GM13977 (cell line): ENCODE data around the gene ADCY3.
A peak's percentile ranks its signal among the peaks of the same experiment; 100 is the strongest.

Experiments used
- DNase-seq: peaks from one replicate; pipeline ENCODE4 v3.0.0; 2012; ENCODE audit warnings: low spot score
- CTCF ChIP-seq: IDR thresholded peaks from 2 replicates; pipeline ENCODE4 v1.5.1; 2012; ENCODE audit warnings: mild to moderate bottlenecking, control low read depth; ENCODE audit not compliant: insufficient read depth; ENCODE audit errors: extremely low read depth, missing control alignments
- in situ Hi-C: fragments of 300-500 bp; cut with MboI; formaldehyde crosslinking; loops from one replicate; pipeline ENCODE4 v1.12.0; 2022; ENCODE audit warnings: low sequenced_read_pairs, low pct_unique_long_range_greater_than_20kb, mixed read lengths, inconsistent platforms; ENCODE audit not compliant: unreplicated experiment

The ADCY3 gene

DNA sequence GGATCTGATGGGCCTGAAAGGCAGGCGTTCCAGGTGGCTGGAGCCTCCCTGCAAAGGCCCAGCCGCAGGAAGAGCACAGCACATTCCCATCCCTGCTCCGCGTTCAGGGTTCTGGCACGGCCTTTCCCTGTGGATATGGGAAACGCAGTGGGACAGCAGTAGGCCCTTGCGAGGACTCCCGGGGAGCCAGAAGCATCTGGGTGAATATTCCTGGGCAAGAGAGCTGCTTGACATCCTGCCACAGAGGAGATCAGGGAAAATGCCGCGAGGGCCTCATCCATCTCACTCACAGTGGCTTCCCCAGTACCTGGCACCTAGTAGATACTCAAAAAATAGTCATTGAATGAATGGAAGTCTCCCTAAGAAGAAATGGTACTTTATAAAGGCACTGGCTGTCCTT lies 3.1 kb upstream of the ADCY3 start:
- in situ Hi-C loops = no loop called here
- no peak for DNase-seq
- no peak for TF ChIP-seq CTCF

- in situ Hi-C loops = no loop called here
- no peak for TF ChIP-seq CTCF
- no peak for DNase-seq
Measured at GRCh38 chr2:24922556-24922955, 2.5 kb upstream of the ADCY3 start.

DNA sequence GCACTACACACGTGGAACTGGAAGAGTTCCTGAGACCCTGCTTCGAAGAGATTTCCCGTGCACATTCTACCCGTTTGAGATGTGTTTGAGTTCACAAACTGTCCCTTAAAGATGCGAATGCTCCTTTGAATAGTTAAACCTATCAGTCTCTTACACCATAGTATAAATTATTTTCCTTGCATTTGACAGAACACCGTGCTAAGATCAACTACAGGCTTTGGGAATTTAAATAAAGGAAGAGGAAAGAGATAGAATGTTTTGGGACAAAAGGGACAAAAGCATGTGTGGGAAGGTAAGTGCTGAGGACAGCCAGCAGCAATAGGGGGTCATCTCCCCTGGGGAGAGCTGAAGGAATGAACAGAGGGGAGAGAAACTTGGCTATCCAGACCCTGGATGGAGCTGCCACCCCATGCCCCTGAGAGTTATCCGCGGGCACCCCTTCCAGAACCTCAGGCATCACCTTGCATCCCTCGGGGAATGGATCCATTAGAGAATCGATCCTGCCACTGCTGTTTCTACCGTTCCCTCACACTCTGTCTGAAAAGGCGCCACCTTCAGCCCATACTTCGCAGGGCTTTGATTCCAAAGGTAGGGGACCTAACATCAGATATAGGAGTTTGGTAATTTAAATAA lies 888 bp upstream of the ADCY3 start:
- in situ Hi-C loops = no loop called here
- peak; percentile 57 for TF ChIP-seq CTCF
- DNase-seq = no peak

DNA sequence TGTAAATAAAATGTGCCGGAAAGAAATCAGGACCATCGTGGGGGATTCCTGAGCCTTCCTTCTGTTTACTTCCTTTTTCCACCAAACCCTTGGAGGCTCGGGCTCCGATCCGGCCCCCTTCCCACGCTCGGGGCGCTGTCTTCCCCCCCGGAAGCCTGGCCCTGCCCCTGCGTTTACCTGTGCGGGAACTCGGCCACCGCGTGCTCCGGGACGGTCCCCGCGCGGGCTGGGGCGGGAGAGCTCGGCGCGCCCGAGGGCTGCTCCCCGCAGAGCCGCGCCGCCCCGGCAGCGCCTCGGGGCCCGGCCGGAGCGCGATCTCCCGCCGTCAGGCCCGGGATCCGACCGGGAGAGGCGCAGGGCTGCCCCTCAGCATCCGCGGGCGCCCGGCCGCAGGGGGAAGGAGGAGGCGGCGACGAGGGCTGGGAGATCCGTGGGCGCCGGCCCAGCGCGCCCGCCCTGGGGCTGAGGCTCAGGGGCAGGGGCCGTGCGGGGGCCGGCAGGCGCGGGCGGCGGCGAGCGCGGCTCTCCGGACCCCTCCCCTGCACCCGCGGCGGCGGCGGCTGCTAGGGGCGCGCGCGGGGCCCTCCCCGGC lies 435 bp downstream of the ADCY3 start:
- no peak for TF ChIP-seq CTCF
- no peak for DNase-seq
- in situ Hi-C loops = no loop called here

GRCh38 chr2:24919037-24919505 lies 966 bp downstream of the ADCY3 start:
- no peak for TF ChIP-seq CTCF
- in situ Hi-C loops = no loop called here
- peak; percentile 75 for DNase-seq

GRCh38 chr2:24918326-24919036 lies 1.6 kb downstream of the ADCY3 start:
- TF ChIP-seq CTCF = no peak
- in situ Hi-C loops = no loop called here
- DNase-seq = no peak
